ENCODE results near the gene DUSP11.
"Not testable (repeated sequence)": the region's sequence is repeated elsewhere in the genome, so short reads cannot be mapped to it uniquely, and the experiment has no call there.

DUSP11 gene

GRCh38 chr2:73770725-73771124, 9.2 kb downstream of the DUSP11 start:
- DNase-seq: no peak

GRCh38 chr2:73766994-73767393, 12.9 kb downstream of the DUSP11 start:
- no peak for DNase-seq

GRCh38 chr2:73766349-73766748, 13.6 kb downstream of the DUSP11 start:
- no peak for DNase-seq

- DNase-seq: no peak
Observed at GRCh38 chr2:73764945-73765344, 15.0 kb downstream of the DUSP11 start.

GRCh38 chr2:73762571-73762970, 17.3 kb downstream of the DUSP11 start:
- DNase-seq: no peak

- no peak for DNase-seq
Observed at GRCh38 chr2:73759904-73760303, 20.0 kb downstream of the DUSP11 start.

- no peak for DNase-seq
Observed at GRCh38 chr2:73759285-73759764, 20.6 kb downstream of the DUSP11 start.

GRCh38 chr2:73754332-73754731, 25.6 kb downstream of the DUSP11 start:
- DNase-seq: not testable (repeated sequence)

GRCh38 chr2:73749314-73749713, 30.6 kb downstream of the DUSP11 start:
- no peak for DNase-seq

- DNase-seq: no peak
Observed at GRCh38 chr2:73746877-73747208, 33.1 kb downstream of the DUSP11 start.

- no peak for DNase-seq
Observed at GRCh38 chr2:73746015-73746876, 33.7 kb downstream of the DUSP11 start.

- no peak for DNase-seq
Observed at GRCh38 chr2:73740767-73741166, 39.1 kb downstream of the DUSP11 start.

- DNase-seq: no peak
Observed at GRCh38 chr2:73739101-73739500, 40.8 kb downstream of the DUSP11 start.

GRCh38 chr2:73736855-73737779, 42.8 kb downstream of the DUSP11 start, which contains the start of gene TPRKB:
TSS of gene TPRKB (minus strand) at chr2:73737345. CDS start at chr2:73734569, 2,776 bp downstream.
- DNase-seq: peak; percentile 98

GRCh38 chr2:73736378-73736777, 43.5 kb downstream of the DUSP11 start:
- no peak for DNase-seq

GRCh38 chr2:73730810-73731209, 49.1 kb downstream of the DUSP11 start:
- no peak for DNase-seq

- DNase-seq: no peak
Observed at GRCh38 chr2:73728711-73729110, 51.2 kb downstream of the DUSP11 start.

GRCh38 chr2:73728043-73728442, 51.9 kb downstream of the DUSP11 start:
- DNase-seq: no peak

GRCh38 chr2:73726657-73727056, 53.2 kb downstream of the DUSP11 start:
- not testable (repeated sequence) for DNase-seq

- no peak for DNase-seq
Observed at GRCh38 chr2:73718851-73719621, 60.9 kb downstream of the DUSP11 start.

GRCh38 chr2:73718421-73718820, 61.5 kb downstream of the DUSP11 start:
- no peak for DNase-seq

- not testable (repeated sequence) for DNase-seq
Observed at GRCh38 chr2:73717695-73718094, 62.2 kb downstream of the DUSP11 start.

GRCh38 chr2:73717251-73717606, 62.7 kb downstream of the DUSP11 start:
- no peak for DNase-seq
